Neural cell (in vitro differentiated cells): ENCODE data around the gene ROR2.

Experiments
- TF ChIP-seq, protein P1 (sequence below): IDR thresholded peaks from 2 replicates; pipeline ENCODE4 v1.6.1; 2012; ENCODE audit warnings: borderline replicate concordance
- TF ChIP-seq, protein P2 (sequence below): fragments of 450-650 bp; IDR thresholded peaks from 2 replicates; pipeline ENCODE4 v1.5.1; 2014; ENCODE audit warnings: antibody characterized with exemption, mild to moderate bottlenecking, moderate library complexity; ENCODE audit not compliant: poor library complexity, severe bottlenecking

DNA sequence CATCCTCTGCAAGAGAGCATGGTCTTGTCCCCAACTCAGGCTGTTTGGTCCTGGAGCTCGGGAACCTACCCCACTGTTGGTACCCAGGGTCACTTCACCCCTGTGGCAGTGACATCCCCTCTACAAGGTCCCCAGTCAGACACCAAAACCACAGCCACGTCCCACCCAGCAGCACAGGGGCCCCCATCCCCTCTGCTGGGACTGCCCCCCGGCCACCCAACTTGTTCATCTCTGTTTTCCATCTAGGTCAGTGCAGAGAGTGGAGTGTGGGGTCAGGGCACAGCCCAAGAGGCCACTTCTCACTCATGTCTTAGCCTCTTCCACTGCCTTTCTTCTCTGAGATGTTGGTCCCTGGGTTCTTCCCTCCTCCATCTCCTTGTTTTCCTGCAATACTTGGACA, 292.5 kb downstream of the ROR2 start:
- TF ChIP-seq, protein P1, sequence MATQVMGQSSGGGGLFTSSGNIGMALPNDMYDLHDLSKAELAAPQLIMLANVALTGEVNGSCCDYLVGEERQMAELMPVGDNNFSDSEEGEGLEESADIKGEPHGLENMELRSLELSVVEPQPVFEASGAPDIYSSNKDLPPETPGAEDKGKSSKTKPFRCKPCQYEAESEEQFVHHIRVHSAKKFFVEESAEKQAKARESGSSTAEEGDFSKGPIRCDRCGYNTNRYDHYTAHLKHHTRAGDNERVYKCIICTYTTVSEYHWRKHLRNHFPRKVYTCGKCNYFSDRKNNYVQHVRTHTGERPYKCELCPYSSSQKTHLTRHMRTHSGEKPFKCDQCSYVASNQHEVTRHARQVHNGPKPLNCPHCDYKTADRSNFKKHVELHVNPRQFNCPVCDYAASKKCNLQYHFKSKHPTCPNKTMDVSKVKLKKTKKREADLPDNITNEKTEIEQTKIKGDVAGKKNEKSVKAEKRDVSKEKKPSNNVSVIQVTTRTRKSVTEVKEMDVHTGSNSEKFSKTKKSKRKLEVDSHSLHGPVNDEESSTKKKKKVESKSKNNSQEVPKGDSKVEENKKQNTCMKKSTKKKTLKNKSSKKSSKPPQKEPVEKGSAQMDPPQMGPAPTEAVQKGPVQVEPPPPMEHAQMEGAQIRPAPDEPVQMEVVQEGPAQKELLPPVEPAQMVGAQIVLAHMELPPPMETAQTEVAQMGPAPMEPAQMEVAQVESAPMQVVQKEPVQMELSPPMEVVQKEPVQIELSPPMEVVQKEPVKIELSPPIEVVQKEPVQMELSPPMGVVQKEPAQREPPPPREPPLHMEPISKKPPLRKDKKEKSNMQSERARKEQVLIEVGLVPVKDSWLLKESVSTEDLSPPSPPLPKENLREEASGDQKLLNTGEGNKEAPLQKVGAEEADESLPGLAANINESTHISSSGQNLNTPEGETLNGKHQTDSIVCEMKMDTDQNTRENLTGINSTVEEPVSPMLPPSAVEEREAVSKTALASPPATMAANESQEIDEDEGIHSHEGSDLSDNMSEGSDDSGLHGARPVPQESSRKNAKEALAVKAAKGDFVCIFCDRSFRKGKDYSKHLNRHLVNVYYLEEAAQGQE: no peak
- TF ChIP-seq, protein P2, sequence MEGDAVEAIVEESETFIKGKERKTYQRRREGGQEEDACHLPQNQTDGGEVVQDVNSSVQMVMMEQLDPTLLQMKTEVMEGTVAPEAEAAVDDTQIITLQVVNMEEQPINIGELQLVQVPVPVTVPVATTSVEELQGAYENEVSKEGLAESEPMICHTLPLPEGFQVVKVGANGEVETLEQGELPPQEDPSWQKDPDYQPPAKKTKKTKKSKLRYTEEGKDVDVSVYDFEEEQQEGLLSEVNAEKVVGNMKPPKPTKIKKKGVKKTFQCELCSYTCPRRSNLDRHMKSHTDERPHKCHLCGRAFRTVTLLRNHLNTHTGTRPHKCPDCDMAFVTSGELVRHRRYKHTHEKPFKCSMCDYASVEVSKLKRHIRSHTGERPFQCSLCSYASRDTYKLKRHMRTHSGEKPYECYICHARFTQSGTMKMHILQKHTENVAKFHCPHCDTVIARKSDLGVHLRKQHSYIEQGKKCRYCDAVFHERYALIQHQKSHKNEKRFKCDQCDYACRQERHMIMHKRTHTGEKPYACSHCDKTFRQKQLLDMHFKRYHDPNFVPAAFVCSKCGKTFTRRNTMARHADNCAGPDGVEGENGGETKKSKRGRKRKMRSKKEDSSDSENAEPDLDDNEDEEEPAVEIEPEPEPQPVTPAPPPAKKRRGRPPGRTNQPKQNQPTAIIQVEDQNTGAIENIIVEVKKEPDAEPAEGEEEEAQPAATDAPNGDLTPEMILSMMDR: no peak
